ENCODE data around the gene RELN.

DNA sequence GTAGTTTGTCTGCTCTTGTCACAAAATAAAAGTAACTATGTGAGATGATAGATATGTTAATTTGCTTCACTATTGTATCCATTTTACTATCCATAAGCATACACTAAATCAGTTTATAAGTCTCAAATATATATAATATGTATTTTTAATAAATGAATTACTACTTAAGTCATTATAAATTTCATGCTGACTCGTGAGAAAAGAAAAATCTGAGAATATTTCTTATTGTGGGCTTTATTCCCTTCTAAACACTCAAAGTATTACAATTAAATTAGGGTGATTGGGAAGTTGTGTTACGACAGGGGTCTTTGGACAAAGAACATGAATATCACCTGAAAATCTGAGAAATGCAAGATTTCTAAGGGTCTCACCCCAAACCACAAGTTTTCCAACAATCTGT is 48.7 kb upstream of the RELN start:
- TF ChIP-seq, protein P1, sequence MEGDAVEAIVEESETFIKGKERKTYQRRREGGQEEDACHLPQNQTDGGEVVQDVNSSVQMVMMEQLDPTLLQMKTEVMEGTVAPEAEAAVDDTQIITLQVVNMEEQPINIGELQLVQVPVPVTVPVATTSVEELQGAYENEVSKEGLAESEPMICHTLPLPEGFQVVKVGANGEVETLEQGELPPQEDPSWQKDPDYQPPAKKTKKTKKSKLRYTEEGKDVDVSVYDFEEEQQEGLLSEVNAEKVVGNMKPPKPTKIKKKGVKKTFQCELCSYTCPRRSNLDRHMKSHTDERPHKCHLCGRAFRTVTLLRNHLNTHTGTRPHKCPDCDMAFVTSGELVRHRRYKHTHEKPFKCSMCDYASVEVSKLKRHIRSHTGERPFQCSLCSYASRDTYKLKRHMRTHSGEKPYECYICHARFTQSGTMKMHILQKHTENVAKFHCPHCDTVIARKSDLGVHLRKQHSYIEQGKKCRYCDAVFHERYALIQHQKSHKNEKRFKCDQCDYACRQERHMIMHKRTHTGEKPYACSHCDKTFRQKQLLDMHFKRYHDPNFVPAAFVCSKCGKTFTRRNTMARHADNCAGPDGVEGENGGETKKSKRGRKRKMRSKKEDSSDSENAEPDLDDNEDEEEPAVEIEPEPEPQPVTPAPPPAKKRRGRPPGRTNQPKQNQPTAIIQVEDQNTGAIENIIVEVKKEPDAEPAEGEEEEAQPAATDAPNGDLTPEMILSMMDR (IDR thresholded peaks at IDR 0.05), result no peak
- TF ChIP-seq POLR2A (IDR thresholded peaks at IDR 0.05) (no peak), POLR2AphosphoS5 (IDR thresholded peaks at IDR 0.05; ENCODE audit: insufficient read depth in 1 of 2, low read depth in 1 of 2) (no peak)
